Peyer's patch (tissue), 4 donors: Measurements from ENCODE around the gene LRIT2.
A peak's percentile ranks its signal among the peaks of the same experiment; 100 is the strongest.

Experiments
- CTCF ChIP-seq, 6 experiments: fragments of 450-650 bp in 4 of 6; fragments of 200-600 bp in 2 of 6; sonication (generic) in 1 of 6; IDR thresholded peaks; one replicate each; pipeline ENCODE4 v1.5.1; 2017 to 2019; ENCODE audit warnings: antibody characterized with exemption in 6 of 6, mild to moderate bottlenecking in 3 of 6, moderate library complexity in 1 of 6
- POLR2A ChIP-seq, 2 donors: fragments of 450-650 bp; IDR thresholded peaks; one replicate each; pipeline ENCODE4 v1.5.1; 2017; ENCODE audit warnings: antibody characterized with exemption in 2 of 2, mild to moderate bottlenecking in 2 of 2, moderate library complexity in 2 of 2

DNA sequence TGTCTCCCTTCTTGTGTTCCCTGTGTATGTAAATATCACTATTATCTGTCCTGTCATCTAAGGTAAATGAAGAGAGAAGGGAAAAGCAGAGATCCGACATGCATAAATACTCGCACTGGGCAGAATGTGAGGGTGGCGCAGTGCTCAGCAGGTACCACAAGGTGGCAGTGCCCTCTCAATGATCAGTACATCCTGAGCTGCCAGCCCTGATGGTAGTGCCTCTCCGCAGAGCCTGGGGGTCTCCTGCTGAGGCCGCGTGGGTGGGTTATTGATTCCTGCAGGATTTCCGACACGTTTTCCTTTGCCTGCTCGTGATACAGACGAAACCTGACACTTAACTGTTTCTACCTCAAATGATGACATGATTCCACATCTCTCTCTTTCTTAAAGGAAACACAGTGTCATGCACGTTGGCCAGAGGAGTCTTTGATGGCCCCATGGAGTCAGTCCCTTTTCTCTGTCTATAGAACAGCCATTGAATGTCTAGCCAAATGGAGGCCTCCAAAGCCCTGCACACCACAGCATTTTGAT lies 39.3 kb upstream of the LRIT2 start:
- TF ChIP-seq CTCF (IDR thresholded peaks at IDR 0.05) (peak; percentile 41 to 91 (median 88)), POLR2A (IDR thresholded peaks at IDR 0.05) (no peak)
